ENCODE results near the gene DHDDS.

DHDDS gene

DNA sequence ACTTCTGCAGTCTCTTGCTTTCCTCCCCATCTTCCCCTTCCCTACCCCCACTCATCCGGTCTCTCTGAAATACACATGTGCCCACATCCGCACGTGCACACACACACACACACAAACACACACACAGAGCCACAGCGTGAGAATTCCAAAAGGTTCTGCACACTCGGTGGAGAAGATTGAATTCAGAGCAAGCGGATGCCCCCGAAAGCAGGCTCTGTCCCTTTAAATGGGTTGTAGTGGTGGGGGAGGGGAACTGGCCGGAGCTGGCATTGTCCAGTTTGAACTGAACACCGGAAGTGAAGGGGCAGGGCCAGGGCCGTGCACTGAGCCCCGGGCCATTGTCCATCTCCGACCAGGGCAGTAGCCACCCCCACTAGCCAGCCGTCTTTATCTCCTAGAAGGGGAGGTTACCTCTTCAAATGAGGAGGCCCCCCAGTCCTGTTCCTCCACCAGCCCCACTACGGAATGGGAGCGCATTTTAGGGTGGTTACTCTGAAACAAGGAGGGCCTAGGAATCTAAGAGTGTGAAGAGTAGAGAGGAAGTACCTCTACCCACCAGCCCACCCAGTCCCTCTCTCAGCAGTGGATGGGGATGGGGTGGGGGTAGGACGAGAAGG lies 22.8 kb upstream of the DHDDS start:
- H3K4me3 ChIP-seq (ENCODE audit: low read length), result no peak overlapping the region
- TF ChIP-seq, protein P1, sequence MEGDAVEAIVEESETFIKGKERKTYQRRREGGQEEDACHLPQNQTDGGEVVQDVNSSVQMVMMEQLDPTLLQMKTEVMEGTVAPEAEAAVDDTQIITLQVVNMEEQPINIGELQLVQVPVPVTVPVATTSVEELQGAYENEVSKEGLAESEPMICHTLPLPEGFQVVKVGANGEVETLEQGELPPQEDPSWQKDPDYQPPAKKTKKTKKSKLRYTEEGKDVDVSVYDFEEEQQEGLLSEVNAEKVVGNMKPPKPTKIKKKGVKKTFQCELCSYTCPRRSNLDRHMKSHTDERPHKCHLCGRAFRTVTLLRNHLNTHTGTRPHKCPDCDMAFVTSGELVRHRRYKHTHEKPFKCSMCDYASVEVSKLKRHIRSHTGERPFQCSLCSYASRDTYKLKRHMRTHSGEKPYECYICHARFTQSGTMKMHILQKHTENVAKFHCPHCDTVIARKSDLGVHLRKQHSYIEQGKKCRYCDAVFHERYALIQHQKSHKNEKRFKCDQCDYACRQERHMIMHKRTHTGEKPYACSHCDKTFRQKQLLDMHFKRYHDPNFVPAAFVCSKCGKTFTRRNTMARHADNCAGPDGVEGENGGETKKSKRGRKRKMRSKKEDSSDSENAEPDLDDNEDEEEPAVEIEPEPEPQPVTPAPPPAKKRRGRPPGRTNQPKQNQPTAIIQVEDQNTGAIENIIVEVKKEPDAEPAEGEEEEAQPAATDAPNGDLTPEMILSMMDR (conservative IDR thresholded peaks at IDR 0.05; ENCODE audit: low read length), result no peak
- no peak for DNase-seq (ENCODE audit: low read depth)

DNA sequence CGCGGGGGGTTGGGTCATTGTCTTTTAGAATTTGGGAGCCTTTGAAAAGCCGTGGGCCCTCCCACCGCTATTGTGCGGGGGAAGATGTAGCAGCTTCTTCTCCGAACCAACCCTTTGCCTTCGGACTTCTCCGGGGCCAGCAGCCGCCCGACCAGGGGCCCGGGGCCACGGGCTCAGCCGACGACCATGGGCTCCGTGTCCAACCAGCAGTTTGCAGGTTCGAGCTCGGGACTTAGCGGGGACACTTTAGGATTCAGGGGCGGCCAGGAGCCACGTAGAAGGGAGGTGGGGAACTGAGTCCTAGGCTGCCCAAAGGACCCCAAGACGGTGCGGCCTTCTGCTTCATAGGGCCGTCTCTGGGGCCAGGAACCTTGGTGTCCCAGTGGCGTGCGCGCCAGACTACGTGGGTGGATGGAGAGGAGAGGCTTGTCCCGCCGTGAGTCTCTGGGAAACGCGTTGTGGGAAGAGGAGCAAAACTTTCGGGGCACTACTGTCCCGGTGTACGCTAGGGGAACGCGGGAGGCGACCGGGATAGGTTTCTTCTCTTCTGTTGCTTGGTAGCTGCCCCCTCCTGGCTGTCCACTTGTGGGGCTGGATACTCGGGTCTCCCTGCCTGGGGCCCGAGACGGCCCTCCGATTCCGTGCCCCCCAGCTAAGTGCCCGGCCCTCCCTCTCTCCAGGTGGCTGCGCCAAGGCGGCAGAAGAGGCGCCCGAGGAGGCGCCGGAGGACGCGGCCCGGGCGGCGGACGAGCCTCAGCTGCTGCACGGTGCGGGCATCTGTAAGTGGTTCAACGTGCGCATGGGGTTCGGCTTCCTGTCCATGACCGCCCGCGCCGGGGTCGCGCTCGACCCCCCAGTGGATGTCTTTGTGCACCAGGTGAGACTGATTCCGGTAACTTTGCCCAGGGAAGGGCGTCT lies 21.2 kb upstream of the DHDDS start, which contains the start of gene LIN28A:
LIN28A (plus strand) TSS at position 112 of the 918 bp plus-strand sequence; CDS start at position 187, 75 bp downstream.
- TF ChIP-seq, protein P1 (conservative IDR thresholded peaks at IDR 0.05; ENCODE audit: low read length), result no peak
- no peak within 1 kb of the TSS for H3K4me3 ChIP-seq (ENCODE audit: low read length)
- no peak for DNase-seq (ENCODE audit: low read depth)

DNA sequence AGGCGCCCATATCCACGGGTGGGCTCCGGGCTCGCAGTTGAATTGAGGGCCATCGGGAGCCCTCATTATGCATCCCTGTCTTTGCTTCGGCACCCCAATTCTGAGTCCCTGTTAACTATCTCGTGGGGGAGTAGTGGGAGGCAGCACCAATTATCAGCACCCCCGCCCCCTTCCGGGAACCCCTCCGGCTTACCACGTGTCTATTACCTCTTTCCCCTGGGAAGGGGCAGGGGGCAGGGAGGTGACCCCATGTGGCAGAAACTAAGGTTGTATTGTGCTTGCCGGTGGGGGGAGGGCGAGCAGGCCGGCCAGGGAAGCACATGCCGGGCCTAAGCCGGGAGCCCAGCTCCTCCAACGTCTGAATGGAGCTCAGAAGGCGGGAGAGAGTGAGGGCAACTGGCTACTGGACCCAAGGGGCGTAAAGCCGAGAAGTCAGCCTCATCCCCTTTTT lies 20.5 kb upstream of the DHDDS start:
- no peak for DNase-seq (ENCODE audit: low read depth)
- H3K4me3 ChIP-seq (ENCODE audit: low read length), result no peak overlapping the region
- TF ChIP-seq, protein P1 (conservative IDR thresholded peaks at IDR 0.05; ENCODE audit: low read length), result no peak

DNA sequence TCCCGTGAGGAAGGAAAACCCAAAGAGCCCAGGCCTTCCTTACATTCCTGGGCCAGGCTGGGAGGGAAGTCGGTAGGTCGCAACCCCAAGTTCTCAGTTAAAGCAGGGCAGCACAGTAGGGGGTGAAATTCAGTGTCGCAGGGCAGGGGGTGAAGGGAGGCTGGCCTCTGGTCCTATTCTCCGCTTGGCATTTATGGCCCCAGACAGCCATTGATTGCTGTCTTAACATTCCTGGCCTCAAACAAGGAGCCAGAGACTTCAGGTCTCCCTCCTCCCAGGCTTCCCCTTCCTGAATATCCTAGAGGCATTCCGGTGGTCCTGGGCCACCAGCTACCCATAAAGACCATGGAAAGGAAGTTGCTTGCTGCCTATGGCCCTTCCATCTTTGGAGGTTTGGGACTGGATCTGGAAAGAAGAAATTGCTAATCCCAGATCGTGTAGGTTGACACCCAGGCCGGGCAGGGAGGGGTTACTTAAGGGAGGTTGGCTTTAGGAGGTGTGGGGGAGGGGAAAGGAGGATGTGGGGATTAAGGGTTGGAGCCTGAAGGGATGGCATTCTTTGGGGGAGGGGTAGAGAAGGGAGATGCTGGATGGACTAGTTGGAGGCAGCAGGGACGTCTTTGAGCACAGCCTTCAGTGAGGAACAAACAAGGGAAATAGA lies 19.8 kb upstream of the DHDDS start:
- DNase-seq (ENCODE audit: low read depth), result no peak
- no peak overlapping the region for H3K4me3 ChIP-seq (ENCODE audit: low read length)
- TF ChIP-seq, protein P1 (conservative IDR thresholded peaks at IDR 0.05; ENCODE audit: low read length), result no peak

DNA sequence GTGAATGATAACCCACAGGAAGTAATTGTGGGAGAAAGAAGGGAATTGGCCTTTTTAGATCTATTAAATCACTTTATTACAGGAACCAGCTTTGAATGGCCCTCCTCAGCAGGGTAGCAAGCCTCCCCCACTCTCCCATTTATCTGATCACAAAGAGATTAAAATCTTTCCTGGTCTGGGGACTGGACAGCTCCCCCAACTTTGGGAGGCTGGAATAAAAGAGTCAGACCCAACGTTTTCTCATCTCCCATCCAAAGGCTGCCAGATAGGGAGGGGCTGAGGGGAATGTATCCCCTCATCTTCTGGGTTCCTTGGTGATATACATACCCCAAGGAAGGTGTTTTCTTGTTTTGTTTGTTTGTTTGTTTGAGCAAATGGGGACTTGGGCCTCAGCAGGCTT lies 19.1 kb upstream of the DHDDS start:
- H3K4me3 ChIP-seq (ENCODE audit: low read length), result no peak overlapping the region
- TF ChIP-seq, protein P1 (conservative IDR thresholded peaks at IDR 0.05; ENCODE audit: low read length), result no peak
- DNase-seq (ENCODE audit: low read depth), result no peak

GRCh38 chr1:26417111-26417759 lies 14.9 kb upstream of the DHDDS start:
- H3K4me3 ChIP-seq (ENCODE audit: low read length), result no peak overlapping the region
- TF ChIP-seq, protein P1 (conservative IDR thresholded peaks at IDR 0.05; ENCODE audit: low read length), result peak; percentile 86
- DNase-seq (ENCODE audit: low read depth), result peak; percentile 55
